GM21381 (cell line): ENCODE data around the gene SDR42E2.
"Not testable (repeated sequence)": the region's sequence is repeated elsewhere in the genome, so short reads cannot be mapped to it uniquely, and the experiment has no call there.

Source experiments
- ATAC-seq: cut with Tn5 transposase; IDR thresholded peaks from one replicate; pipeline ENCODE4 v1.9.1; 2021; ENCODE audit warnings: mild to moderate bottlenecking, moderate library complexity; ENCODE audit not compliant: unreplicated experiment

Gene SDR42E2

DNA sequence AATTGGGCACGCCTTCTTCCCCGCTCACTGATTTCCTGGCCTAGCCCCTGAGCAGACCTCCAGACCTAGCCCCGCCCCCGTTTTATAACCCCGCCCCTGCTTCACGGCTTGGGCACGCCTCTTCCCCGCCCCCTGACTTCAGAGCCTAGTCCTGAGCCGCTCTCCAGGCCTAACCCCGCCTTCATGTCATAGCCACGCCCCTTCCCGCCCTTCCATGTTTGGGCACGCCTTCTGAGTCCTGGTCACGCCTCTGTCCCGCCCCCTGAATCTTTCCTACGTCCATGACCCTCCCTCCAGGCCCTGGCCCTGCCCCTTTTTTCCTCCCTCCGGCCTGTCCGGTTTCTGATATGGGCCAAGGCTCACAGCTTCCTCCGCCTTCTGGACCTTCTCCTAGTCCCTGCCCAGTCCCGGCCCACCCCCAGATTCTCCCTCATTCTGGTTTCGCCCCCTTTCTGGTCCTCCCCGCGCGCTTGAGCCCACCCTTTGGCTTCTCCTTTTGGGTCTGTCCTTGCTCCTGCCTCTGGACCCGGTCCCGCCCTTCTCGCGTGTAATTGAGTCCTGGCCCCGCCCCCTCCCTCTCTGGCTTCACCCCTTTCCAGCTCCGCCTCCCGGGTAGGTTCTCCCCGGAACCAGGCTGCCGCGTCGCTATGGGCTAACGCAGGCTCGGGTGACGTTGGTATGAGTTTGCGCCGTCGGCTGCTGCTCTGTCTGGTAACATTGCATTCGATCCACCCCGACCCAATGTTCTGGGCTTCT is 28.6 kb downstream of the SDR42E2 start:
- ATAC-seq = peak; percentile 43

DNA sequence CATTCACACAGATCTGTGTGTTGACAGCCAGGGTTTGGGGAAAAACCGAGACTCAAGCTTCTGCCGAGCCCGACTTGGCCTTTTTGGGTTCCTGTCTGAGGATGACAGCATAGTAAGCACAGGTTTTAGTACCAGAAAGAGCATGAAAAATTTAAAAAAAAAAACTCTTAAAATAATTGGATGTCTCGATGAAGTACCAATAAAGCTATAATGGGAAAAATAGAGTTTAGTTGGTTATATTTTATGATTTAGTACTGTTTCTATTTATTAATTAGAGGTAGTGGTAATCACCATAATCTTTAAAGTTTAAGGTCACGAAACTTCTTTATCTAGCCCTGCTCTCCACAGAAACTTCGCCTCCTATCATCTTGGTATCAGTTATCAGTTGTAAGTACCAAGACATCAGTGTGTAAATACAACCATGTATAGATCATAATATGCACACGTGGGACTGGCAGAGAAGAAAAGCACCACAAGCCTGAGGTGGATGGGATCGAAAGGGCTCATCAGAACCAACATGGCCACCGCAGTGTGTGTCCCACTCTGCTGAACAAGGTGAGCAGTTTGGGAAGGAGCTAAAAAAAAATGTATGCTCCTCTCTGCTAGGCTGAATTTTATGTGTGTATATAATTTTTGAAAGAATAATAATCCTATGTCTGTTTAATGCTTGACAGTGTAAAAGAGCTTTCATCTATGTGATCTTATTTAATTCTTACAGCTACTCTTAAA is 29.4 kb downstream of the SDR42E2 start:
- ATAC-seq = no peak

DNA sequence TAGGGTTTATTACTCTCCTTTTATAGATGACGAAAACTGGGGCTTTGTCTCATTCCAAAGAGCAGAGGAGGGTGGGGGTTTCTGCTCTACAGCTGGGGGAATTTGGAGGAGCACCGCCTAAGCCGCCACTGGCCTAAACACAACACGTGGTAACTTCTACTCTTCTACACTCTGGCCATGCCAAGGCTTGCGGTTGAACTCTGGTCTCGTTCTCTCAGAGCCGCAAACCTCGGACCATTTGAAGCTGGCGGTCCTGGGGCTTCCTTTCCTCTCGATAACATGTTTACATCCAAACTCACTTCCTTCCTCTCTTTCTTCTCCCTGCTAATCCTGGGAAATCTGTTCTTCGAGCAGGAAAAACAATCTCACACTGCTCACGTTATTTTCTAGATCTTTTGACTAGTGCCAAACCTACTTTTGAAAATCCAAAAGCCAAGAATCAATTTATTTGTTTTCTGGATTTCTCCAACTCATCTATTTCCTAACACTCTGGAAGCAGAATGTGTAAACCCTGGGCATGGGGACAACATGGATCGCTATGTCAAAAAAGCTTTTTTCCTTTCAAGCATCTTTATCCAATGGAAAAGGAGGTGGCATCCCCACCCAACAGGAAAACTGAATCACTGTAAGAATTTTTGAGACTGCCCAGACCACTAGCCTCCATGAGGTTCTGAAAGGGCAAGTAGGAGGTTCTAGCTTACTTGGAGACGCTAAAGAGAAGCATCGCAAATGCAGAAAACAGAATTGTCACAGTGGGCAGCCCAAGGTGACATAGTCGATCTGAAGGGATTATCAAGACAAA is 30.2 kb downstream of the SDR42E2 start:
- peak; percentile 24 for ATAC-seq

DNA sequence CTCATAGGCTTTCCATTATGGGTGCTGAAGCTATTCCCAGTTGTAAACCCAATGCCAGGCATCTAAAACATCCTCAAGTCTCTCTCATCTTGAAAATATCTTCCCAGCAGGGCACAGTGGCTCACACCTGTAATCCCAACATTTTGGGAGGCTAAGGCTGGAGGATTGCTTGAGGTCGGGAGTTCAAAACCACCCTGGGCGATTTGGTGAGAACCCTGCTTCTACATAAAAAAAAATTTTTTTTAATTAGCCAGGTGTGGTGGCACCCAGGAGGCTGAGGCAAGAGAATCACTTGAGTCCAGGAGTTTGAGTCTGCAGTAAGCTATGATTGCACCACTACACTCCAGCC is 30.7 kb downstream of the SDR42E2 start:
- no peak for ATAC-seq

DNA sequence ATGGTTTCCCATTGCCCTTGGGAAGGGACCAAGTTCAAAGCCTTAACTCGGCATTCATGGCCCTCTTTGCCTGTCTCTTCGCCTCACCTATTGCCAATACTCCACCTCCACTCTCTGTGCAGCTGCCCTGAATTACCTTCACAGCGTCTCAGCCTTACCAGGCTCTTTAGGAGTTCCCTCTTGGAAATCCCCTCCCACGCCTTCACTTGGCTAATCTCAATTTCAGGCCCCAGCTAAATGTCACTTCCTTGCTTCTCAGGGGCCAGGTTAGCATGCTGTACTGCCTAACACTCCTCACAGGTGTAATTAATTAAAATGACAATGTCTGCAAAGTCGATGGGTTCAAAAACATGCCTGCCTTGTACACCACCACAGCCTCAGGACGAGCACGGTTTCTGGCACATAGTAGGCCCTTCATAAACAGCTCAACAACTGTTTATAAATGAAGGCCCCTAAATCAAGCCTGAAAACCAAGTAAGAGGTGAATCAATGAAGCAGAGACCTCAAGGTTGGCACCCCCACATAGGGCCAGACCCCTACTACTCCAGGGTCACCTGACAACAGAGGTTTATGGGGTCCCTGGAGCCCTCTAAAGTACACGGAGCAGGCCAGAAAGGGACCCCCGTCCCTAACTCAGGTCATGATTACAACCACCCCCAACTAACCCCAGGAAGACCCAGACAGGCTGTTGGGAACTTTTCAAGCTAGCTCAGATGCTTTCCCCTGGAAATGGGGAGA is 32.6 kb downstream of the SDR42E2 start:
- no peak for ATAC-seq

DNA sequence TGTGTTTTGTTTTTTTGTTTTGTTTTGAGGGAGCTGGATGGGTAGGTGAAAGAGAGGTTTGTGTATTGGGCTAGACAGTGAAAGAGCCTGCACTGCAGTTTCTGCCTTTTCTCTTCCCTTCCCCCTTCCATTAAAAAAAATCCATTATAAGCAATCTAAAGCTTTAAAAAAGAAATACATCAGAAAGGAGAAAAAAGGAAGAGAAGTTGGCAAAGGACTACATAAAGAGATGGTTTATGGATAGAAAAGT is 33.1 kb downstream of the SDR42E2 start:
- ATAC-seq = no peak

DNA sequence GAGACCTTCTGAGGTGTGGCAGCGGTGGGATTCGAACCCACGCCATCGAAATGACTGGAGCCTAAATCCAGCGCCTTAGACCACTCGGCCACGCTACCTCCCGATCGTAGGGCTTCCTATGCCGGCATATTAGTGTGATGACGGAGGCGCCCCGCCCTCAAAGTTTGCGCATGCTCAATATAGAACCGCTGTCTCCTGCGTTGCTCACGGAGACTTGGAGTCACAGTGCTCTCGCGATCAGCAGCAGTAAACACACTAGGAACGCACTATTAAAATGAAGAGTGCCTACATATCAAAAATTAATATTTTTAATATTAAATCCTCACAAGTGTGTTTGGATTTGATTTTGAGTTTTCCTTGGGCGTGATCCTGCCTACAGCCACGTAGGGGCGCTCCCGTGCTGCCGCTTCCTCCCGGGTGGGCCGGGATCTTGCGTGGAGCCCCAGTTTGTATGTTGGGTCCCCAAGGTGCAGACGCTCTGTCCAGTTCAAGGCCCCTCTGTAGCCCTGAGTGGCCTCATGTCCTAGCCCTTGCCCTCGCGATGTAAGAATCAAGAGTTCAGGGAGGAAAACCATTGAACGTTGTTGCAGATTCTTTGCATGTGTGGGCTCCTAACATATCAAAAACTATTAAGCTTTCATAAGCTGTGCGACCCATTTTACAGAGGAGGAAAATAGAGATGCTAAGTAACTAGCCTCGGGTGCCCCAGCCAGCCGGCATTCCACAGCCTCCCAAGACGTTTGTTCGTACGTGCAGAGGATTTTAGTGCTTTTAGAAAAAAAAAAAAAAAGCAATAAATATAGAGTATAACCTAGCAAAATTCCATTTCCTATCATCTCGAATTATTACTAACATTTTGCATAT is 33.6 kb downstream of the SDR42E2 start:
- ATAC-seq = no peak

DNA sequence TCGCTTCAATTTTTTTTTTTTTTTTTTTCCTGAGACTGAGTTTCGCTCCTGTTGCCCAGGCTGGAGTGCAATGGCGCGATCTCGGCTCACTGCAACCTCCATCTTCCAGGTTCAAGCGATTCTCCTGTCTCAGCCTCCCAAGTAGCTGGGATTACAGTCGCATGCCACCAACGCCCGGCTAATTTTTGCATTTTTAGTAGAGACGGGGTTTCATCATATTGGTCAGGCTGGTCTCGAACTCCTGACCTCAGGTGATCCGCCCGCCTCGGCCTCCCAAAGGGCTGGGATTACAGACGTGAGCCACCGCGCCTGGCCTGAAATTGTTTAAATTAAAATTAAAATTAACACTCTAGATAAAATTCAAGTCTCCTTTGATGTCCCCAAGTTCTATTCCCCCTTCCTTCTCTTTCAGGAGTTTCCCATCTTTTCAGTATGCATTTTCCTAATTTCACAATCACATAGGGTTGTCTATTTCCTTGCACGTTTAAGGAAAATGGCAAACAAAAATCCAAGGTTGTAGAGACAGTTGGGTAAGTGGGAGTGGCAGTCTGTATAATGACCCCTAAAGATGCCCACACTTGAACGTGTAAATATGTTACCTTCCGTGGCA is 34.4 kb downstream of the SDR42E2 start:
- not testable (repeated sequence) for ATAC-seq

DNA sequence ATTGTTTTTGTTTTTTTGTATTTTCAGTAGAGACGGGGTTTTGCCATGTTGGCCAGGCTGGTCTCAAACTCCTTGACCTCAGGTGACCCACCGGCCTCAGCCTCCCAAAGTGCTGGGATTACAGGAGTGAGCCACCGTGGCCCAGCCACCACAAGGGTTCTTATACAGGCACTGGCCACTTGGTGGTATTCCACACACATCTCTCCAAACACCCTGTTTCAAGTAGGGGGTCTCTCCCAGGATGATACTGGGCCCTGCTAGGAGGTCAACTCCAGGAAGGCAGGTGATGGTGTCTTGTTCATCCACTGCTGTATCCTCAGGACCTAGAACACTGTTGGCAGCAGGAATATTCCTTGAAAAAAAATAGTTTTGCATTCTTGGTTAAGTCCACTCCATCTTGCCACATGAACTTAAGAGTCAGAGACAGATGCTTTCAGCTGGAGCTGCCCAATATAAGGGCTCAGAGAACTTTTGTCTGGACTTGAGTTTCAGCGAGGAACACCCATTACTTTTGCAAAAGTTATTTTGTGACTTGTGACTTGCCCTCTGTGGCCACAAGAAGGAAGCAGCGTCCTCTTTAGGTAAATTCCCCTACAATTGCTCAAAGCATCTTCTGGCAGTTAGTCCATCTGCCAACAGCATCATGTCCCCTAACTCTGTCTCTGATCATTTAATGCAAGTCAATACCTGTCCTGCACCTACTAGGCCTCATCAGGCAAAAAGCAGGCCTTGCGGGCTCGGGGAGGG is 36.4 kb downstream of the SDR42E2 start:
- ATAC-seq = no peak

DNA sequence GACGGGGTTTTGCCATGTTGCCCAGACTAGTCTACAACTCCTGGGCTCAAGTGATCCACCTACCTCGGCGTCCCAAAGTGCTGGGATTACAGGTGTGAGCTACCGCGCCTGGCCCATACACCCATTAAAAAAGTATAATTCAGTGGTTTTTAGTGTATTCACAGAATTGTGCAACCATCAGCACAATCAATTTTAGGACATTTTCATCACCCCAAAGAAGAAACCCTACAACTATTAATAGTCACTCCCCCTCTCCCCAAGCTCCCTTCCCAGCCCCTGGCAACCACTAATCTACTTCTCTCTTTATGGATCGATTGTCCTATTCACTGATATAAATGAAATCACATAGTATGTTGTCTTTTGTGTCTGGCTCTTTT is 39.9 kb downstream of the SDR42E2 start:
- no peak for ATAC-seq

DNA sequence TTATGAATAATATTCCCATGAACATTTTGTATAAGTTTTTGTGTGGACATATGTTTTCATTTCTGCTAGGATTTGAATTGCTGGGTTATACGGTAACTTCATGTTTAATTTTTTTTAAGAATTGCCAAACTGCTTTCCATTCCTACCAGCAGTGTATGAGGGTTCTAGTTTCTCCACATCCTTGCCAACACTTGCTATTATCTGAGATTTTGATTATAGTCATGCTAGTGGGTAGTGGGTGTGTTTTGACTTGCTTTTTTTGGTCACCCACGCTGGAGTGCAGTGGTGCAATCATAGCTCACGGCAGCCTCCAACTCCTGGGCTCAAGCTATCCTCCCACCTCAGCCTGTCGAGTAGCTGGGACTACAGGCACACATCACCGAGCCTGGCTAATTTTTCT is 40.8 kb downstream of the SDR42E2 start:
- ATAC-seq = no peak

DNA sequence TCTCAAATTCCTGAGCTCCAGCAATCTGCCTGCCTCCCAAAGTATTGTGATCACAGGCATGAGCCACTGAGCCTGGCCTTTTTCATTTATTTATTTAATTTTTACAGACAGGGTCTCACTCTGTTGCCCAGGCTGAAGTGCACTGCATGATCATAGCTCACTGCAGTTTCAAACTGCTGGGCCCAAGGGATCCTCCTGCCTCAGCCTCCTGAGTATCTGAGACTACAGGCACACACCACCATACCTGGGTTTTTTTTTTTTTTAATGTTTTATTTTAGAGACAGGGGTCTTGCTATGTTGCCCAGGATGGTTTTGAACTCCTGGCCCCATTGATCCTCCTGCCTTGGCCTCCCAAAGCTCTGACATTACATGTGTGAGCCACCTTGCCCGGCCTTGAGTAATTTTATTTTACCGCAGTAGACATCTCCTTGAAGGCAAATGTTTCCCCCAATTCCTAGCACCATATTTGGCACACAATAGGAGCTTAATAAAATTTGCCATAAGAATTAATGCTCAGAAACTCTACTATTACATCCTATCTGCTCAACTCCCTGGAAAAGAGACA is 41.9 kb downstream of the SDR42E2 start:
- ATAC-seq = no peak

DNA sequence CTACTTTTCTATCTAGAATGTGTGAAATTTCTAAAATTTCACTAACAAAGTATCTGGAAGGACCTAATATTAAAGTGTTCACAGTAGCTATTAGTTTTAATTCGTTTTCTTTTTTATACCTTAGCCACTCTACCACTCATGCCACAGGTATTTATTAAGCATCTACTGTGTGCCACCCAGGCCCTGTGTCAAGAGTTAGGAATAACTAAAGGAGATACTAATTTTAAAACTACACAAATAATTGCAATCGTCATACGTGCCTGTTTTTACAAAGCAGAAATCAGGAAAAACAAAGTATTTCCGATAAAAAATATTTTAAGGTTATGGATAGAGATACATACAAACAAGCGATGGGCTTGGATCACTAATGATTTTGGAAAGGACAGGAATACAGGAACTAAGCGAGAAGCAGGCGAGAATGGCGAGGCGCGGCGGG is 43.3 kb downstream of the SDR42E2 start:
- ATAC-seq = no peak

DNA sequence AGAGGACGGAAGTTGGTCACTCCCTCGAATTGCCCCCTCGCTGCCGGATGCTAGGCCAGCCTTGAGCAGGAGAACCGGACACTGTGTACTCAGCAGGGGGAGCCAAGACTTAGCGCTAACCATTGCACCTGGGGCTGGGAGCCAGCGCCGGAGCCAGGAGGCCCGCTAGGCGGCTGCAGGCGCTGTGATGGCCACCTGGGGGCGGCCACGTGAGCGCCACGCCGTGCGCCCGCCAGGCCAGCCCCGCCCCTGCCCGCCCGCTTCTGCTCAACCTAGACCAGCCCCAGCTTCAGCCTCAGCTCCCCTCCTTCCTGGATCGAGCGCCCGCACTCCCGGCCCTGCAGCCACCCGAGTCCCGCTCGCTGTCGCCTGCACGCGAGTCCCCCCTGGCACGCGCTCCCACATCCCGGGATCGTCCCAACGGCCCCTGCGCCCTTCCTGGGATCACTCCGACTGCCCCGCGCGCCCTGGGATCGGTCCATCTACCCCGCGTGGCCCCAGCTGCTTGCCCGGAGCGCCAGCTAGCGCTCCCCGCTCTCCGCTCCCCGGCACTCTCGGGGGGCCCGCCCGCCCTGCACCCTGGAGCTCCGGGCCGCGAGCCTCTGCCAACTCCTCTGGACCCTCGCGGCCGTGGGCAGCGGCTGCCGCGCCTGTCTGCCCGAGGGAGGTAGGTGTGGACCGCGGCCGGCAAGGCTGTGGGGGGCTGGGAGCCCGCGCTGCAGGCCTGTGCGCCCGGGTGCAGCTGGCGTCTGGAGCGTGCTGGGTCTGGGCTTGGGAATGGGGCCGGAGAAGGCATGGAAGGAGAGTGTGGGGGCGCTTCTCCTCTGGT is 43.9 kb downstream of the SDR42E2 start, which contains the start of gene EEF2K:
TSS of gene EEF2K (plus strand) at position 266 of the 829 bp plus-strand sequence. CDS start 19,452 bp downstream, outside the sequence.
- ATAC-seq = peak; percentile 78

DNA sequence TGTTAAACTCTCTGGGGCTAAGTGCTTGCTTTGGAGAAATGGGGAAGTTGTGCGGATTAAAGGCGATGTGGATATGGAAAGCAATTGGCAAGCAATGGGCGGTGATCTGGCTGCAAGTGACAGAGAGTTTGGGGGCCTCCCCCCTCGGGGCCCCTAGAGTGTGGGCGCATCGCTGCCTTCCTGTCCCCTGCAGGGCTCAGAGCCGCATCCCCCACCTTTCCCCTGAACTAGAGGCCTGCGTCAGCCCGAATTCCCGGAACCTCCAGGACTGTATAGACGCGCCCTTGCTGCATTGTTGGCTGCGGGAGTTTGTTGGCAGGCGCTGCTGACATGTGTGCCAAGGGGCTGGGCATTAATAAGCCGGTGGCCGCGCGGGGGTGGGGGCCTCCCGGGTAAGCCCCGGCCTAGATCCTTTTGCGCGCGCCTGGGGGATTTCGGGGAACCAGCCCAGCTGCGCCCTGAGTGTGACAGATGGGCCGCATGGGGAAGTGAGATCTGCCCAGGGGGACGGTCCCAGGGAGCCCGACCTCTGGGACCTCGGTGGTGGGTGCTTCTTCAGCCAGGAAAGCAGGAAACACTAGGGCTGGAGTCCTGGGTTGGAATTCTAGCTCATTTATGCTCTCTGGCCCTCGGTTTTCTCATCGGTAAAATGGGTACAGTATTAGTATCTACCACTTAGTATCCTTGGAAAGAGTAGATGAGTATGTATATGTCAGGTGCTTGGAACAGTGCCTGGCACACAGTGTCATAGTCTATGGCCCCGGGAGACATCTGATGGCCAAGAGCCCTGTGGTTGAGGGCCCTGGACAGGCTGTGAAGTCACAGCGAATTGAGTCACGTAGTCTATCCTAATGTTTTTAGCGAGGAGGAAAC is 44.8 kb downstream of the SDR42E2 start:
- ATAC-seq = peak; percentile 40

DNA sequence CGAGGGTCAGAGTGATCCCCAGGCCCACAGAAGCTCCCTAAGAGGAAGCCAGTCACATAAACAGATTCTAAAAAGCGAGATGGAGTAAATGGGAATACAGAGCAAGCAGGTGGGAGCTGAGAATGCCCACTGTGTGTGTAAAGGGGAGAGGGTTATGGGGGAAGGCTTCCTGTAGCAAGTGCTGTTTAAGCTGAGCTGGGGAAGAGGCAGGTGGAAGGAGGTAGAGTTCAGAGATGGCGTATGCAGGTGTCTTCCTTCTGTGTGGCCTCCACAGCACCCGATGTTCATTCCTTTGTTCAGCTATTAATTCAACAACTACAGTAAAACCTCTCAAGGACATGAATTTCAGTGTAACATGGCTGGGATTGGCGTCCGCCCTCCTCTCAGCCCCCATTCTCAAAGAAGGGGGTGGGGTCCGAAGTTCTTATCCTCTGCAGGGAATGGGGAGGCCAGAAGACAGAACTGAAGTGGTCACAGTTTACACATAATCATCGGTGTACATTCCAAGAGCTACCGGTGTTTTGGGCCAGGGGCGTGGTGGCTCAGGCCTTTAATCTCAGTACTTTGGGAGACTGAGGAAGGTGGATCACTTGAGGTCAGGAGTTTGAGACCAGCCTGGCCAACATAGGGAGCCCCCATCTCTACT is 45.5 kb downstream of the SDR42E2 start:
- ATAC-seq = no peak
